Ectodermal cell (in vitro differentiated cells): ENCODE results near the gene MDM1.

Experiments used
- H3K27ac ChIP-seq: 2 replicates; pipeline ENCODE4 v1.7.0; 2013; ENCODE audit warnings: mild to moderate bottlenecking, low read depth, low read length; ENCODE audit not compliant: insufficient read depth, poor library complexity, severe bottlenecking
- H3K27me3 ChIP-seq: 2 replicates; pipeline ENCODE4 v1.7.0; 2013; ENCODE audit warnings: mild to moderate bottlenecking, low read length; ENCODE audit not compliant: insufficient read depth, control insufficient read depth, poor library complexity, severe bottlenecking
- H3K36me3 ChIP-seq: one replicate; pipeline ENCODE4 v1.7.0; 2013; ENCODE audit warnings: low read length; ENCODE audit not compliant: control insufficient read depth, insufficient read depth
- H3K4me1 ChIP-seq: one replicate; pipeline ENCODE4 v1.7.0; 2013; ENCODE audit warnings: low read length; ENCODE audit not compliant: control insufficient read depth, insufficient read depth
- H3K4me3 ChIP-seq: 2 replicates; pipeline ENCODE4 v1.7.0; 2013; ENCODE audit warnings: low read depth, low read length, control low read depth; ENCODE audit not compliant: insufficient read depth
- H3K9me3 ChIP-seq: 2 replicates; pipeline ENCODE4 v1.7.0; 2013; ENCODE audit warnings: mild to moderate bottlenecking, low read length, moderate library complexity; ENCODE audit not compliant: control insufficient read depth
- WGBS, 2 experiments: methylation state at CpG; one replicate each; pipeline ENCODE4 v1.1.7; 2013; ENCODE audit warnings: missing lambda C conversion rate in 2 of 2; 5-methylcytosine and 5-hydroxymethylcytosine counted together

Gene MDM1

GRCh38 chr12:68263366-68263765, 68.8 kb downstream of the MDM1 start:
- no peaks in the 10 kb centered on the region for H3K9me3 ChIP-seq
- no peak overlapping the region for H3K27ac ChIP-seq
- H3K4me3 ChIP-seq = no peak overlapping the region
- 92 to 94% methylated on average over 1 of the region's 1 CpG for WGBS, 2 experiments
- no peaks in the 10 kb centered on the region for H3K27me3 ChIP-seq
- H3K4me1 ChIP-seq = no peaks in the 10 kb centered on the region
- no peaks in the 10 kb centered on the region for H3K36me3 ChIP-seq

- no peaks in the 10 kb centered on the region for H3K4me1 ChIP-seq
- no peak overlapping the region for H3K27ac ChIP-seq
- no peak overlapping the region for H3K4me3 ChIP-seq
- no peaks in the 10 kb centered on the region for H3K9me3 ChIP-seq
- H3K36me3 ChIP-seq = no peaks in the 10 kb centered on the region
- no peaks in the 10 kb centered on the region for H3K27me3 ChIP-seq
These were observed 70.3 kb downstream of the MDM1 start for GRCh38 chr12:68261896-68262295.

GRCh38 chr12:68260153-68260552, 72.0 kb downstream of the MDM1 start:
- Histone ChIP-seq H3K9me3 (no peaks in the 10 kb centered on the region), H3K4me1 (no peaks in the 10 kb centered on the region), H3K27me3 (no peaks in the 10 kb centered on the region), H3K36me3 (no peaks in the 10 kb centered on the region), H3K27ac (no peak overlapping the region), H3K4me3 (no peak overlapping the region)
- WGBS, 2 experiments = 87 to 89% methylated on average over 2 of the region's 3 CpGs

- no peaks in the 10 kb centered on the region for H3K4me1 ChIP-seq
- no peak overlapping the region for H3K4me3 ChIP-seq
- no peak overlapping the region for H3K27ac ChIP-seq
- WGBS, 2 experiments = 81 to 86% methylated on average over 3 of the region's 3 CpGs
- H3K9me3 ChIP-seq = no peaks in the 10 kb centered on the region
- H3K27me3 ChIP-seq = no peaks in the 10 kb centered on the region
- H3K36me3 ChIP-seq = no peaks in the 10 kb centered on the region
These were observed 72.7 kb downstream of the MDM1 start for GRCh38 chr12:68259318-68259940.

GRCh38 chr12:68253504-68253903, 78.7 kb downstream of the MDM1 start, which contains the start of gene IL22:
TSS of gene IL22 (minus strand) at chr12:68253604. CDS start at chr12:68253448, 156 bp downstream.
- no peaks in the 10 kb centered on the region for H3K36me3 ChIP-seq
- H3K4me3 ChIP-seq = no peak within 1 kb of the TSS
- no peaks in the 10 kb centered on the region for H3K27me3 ChIP-seq
- no peak within 1 kb of the TSS for H3K27ac ChIP-seq
- 92 to 96% methylated on average over 7 of the region's 7 CpGs for WGBS, 2 experiments
- H3K4me1 ChIP-seq = no peaks in the 10 kb centered on the region
- H3K9me3 ChIP-seq = no peaks in the 10 kb centered on the region

GRCh38 chr12:68252077-68252476, 80.1 kb downstream of the MDM1 start:
- no peak overlapping the region for H3K4me3 ChIP-seq
- WGBS, 2 experiments = 92% methylated on average over 5 of the region's 5 CpGs
- no peak overlapping the region for H3K27ac ChIP-seq
- H3K4me1 ChIP-seq = no peaks in the 10 kb centered on the region
- no peaks in the 10 kb centered on the region for H3K27me3 ChIP-seq
- H3K36me3 ChIP-seq = no peaks in the 10 kb centered on the region
- no peaks in the 10 kb centered on the region for H3K9me3 ChIP-seq

- WGBS, 2 experiments = 74 to 77% methylated on average over 3 of the region's 3 CpGs
- Histone ChIP-seq H3K36me3 (no peaks in the 10 kb centered on the region), H3K4me1 (peaks cover 9% of the 10 kb centered on the region), H3K4me3 (no peak overlapping the region), H3K27me3 (no peaks in the 10 kb centered on the region), H3K27ac (no peak overlapping the region), H3K9me3 (no peaks in the 10 kb centered on the region)
These were observed 81.7 kb downstream of the MDM1 start for GRCh38 chr12:68250454-68250853.

GRCh38 chr12:68247785-68248184, 84.4 kb downstream of the MDM1 start:
- Histone ChIP-seq H3K27me3 (no peaks in the 10 kb centered on the region), H3K36me3 (no peaks in the 10 kb centered on the region), H3K4me1 (peaks cover 20% of the 10 kb centered on the region), H3K9me3 (no peaks in the 10 kb centered on the region), H3K27ac (no peak overlapping the region), H3K4me3 (no peak overlapping the region)

GRCh38 chr12:68246350-68246749, 85.8 kb downstream of the MDM1 start:
- Histone ChIP-seq H3K4me1 (peaks cover 20% of the 10 kb centered on the region), H3K36me3 (no peaks in the 10 kb centered on the region), H3K9me3 (no peaks in the 10 kb centered on the region), H3K4me3 (no peak overlapping the region), H3K27me3 (no peaks in the 10 kb centered on the region), H3K27ac (no peak overlapping the region)
- 94 to 95% methylated on average over 6 of the region's 6 CpGs for WGBS, 2 experiments

GRCh38 chr12:68245180-68246021, 86.8 kb downstream of the MDM1 start:
- 57 to 64% methylated on average over 6 of the region's 6 CpGs for WGBS, 2 experiments
- Histone ChIP-seq H3K4me3 (no peak overlapping the region), H3K9me3 (no peaks in the 10 kb centered on the region)

More at GRCh38 chr12:68245180-68246021, 86.8 kb downstream of the MDM1 start:
- Histone ChIP-seq H3K27me3 (no peaks in the 10 kb centered on the region), H3K4me1 (peaks cover 20% of the 10 kb centered on the region), H3K36me3 (no peaks in the 10 kb centered on the region), H3K27ac (peak overlapping the region; percentile 64)
